Subcutaneous preadipocyte (primary cell): ENCODE results near the gene C1orf21. TPM values are rescaled to one million over a fixed set of nuclear protein-coding genes. Genes with fewer than 3 reads are reported as not detected.

ENCODE experiments used
- total RNA-seq: library from RNA; depleted of rRNA; stranded (reverse); fragments of >200 nt; gene quantifications from 2 replicates; pipeline ENCODE4 v1.2.3, GENCODE V29; 2012

Gene C1orf21
- 8.6 and 17.3 TPM in 2 replicates for total RNA-seq

GRCh38 chr1:184386312-184387068 is at the start of gene C1orf21:
C1orf21 (plus strand) TSS chr1:184387029; CDS start chr1:184477510, 90,481 bp downstream.

